Left renal cortex interstitium (tissue), 4 donors: ENCODE data around the gene FRRS1. TPM values are rescaled to one million over a fixed set of nuclear protein-coding genes. Genes with fewer than 3 reads are reported as not detected.
A peak's percentile ranks its signal among the peaks of the same experiment; 100 is the strongest.

Source experiments
- DNase-seq, 4 donors: peaks; one replicate each; pipeline ENCODE4 v3.0.0-alpha.2; 2013; ENCODE audit warnings: low read depth in 4 of 4, low spot score in 2 of 4, missing footprints in 1 of 4
- polyA plus RNA-seq, 4 donors: library from polyadenylated mRNA; unstranded; fragments of 120-200 nt; gene quantifications; one replicate each; pipeline ENCODE4 v1.2.1, GENCODE V29; 2013; ENCODE audit not compliant: insufficient read length in 4 of 4

Gene FRRS1
- polyA plus RNA-seq, 4 donors = 8.9 to 10.9 (median 9.8) TPM

GRCh38 chr1:99735852-99736251, 30.6 kb downstream of the FRRS1 start:
- DNase-seq = no peak

DNA sequence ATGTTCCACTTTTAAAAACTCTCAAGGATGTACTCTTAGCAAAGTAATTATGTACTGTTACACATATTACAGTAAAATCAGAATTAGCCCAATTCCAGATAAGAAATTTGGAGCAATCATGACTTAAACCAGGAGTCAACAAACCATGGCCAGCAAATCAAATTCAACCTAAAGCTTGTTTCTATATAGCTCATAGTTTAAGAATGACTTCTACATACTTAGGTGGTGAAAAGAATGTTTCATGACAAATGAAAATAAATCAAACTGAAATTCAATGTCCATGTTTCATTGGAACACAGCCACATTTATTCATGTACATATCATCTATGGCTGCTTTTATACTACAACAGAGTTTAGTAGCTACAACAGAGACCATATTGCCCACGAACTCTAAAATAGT, 35.1 kb downstream of the FRRS1 start:
- no peak for DNase-seq

DNA sequence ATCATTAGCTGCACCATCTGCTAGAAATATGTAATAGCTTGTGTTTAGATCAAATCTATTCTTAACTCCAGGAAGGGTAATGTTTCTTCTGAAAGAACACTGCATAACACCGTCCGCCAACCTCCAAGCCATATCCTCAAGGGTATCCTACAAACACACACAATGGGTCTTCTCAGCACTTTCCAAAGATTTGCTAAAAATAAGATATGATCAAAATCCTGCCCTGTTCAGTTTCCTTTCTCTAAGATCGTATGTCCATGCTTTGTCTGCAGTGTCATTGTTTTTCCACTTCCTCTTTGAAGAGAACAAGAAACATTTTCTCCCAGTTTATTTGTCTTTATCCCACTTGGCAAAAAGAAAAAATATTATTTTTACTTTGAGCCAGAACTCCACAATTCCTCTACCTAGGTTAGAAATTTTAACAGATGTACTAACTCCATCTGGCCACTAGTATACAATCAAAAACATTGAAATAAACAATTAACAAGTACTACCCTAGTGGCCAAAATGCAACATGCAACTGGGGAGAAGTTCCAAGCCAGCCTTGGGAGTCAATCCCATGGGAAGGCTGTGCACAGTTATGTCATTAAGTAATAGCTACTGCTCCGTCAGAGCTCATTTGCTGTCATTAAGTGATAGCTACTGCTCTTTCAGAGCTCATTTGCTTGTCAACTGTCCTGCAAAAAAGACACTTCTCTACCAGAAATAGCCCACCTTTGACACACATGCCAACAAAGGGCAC, 37.8 kb downstream of the FRRS1 start:
- no peak for DNase-seq

GRCh38 chr1:99727575-99728185, 38.8 kb downstream of the FRRS1 start:
- DNase-seq = no peak

DNA sequence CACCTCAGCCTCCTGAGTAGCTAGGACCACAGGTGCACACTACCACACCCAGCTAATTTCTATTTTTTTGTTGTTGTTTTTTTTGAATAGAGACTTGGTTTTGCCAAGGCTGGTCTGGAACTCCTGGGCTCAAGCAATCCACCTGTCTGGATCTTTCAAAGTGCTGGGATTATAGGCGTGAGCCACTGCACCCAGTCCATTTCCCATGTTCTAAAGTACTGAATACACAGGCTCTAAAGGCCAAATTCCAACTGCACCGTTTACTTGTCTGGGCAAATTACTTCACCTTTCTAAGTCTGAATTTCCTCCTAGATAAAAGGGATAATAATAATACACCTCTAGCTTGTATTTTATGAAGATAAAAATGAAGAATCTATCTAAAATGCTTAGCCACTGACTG, 39.6 kb downstream of the FRRS1 start:
- no peak for DNase-seq

DNA sequence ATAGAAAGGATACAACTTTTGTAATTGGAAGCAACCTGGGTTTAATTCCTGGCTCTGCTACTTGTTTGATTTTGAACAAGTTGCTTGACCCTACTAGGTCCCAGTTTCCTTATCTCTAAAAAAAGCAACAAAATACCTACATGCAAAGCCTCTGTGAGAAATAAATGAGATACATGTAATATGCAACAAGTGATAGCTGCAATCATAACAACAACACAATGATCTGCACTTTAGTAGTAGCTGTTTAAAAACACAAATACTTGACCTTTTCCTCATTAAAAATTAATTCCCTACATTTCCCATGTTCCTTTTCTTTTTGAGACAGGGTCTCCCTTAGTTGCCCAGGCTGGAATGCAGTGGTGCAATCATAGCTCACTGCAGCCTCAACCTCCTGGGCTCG, 40.0 kb downstream of the FRRS1 start:
- no peak for DNase-seq

DNA sequence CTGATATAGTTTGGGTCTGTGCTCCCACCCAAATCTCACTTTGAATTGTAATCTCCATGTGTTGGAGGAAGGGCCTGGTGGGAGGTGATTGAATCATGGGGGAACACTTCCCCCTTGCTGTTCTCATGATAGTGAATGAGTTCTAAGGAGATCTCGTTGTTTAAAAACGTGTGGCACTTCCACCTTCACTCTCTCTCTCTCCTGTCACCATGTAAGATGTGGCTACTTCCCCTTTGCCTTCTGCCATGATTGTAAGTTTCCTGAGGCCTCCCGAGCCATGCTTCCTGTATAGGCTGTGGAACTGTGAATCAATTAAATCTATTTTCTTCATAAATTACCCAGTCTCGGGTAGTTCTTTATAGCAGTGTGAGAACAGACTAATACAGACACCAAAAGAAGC, 40.4 kb downstream of the FRRS1 start:
- no peak for DNase-seq

DNA sequence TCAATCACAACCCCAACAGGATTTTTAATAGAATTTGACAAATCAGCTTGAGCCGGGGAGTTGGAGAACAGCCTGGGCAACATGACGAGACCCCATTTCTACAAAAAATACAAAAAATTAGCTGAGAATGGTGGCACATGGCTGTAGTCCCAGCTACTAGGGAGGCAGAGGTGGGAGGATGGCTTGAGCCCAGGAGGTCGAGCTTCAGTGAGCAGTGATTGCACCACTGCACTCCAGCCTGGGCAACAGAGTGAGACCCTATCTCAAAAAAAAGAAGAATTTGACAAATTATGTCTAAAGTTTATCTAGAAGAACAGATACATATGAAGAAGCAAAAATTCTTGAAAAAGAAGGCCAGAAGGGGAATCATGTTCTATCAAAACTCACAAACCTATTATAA, 43.2 kb downstream of the FRRS1 start:
- no peak for DNase-seq

DNA sequence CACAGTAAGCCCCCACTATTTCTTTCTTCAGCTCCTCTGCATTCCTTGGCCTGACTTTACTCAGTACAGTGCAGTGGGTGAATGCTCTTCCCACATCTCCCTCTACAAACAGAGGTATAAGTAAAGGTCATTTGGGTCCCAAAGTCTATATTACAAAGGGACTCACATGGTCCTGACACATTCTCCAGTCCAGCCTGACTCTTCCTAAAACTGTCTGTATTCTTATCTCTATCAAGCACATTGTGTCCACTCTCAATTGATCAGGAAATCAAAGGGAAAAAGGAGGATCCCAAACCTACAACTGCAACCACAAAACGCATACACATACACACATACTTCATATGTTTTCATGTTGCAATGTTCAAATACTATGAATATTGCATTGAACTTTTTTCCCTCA, 49.4 kb downstream of the FRRS1 start:
- no peak for DNase-seq

DNA sequence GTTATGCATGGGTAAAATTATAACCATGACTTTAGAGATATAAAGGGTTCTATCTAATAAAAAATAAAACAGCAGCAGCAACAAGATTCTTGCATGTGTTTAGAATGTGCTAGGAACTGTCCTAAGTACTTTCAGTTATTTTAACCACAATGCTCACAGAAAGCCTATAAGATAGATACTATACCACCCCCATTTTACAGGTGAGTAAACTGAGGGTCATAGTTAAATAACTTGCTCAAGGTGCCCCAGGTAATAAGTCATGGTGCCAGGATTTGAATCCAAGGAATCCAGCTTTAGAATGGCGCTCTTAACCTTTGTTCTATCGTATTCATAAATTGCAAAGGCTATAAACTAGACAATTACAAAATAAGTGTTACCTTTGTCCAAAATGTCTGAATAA, 53.4 kb downstream of the FRRS1 start:
- DNase-seq = no peak

DNA sequence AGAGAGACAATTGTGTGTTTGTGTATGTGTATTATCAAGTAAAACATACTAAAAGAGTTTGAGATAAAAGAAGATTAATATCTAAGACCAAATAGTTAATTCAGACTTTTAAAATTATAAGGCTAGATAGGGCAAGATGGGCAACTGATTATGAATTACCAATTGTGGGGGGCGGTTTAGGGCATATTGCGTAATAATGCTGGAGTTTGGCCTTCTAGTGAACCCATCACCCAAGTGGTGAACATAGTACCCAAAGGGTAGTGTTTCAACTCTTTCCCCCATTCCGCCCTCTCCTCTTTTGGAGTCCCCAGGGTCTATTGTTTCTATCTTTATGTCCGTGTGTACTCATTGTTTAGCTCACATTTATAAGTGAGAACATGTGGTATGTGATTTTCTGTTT, 55.4 kb downstream of the FRRS1 start:
- DNase-seq = no peak

- peak in 3 of 4 donors; percentile 13 to 57 (median 37) for DNase-seq
Observed at GRCh38 chr1:99707535-99708142, 58.8 kb downstream of the FRRS1 start.

GRCh38 chr1:99705385-99705784, 61.0 kb downstream of the FRRS1 start:
- DNase-seq = no peak

- DNase-seq = no peak
Observed at GRCh38 chr1:99704356-99704816, 62.0 kb downstream of the FRRS1 start.

DNA sequence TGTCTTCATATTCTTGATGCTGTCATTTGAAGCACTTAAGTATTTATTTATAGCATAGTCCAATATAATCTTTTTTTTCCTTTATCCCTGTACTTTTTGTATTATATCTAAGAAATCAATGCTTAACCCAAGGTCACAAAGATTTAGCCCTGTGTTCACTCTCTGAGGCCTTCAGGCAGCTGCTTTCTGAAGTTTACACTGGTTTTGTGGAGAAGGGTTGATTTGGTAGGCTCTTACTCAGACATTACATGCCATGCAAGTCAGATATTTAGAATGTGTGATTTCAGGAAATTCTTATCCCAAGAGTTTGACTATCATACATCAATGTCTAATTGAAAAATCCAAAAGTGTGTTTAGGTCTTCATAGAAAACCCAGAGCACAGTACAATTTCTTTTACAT, 64.2 kb downstream of the FRRS1 start:
- DNase-seq = no peak

DNA sequence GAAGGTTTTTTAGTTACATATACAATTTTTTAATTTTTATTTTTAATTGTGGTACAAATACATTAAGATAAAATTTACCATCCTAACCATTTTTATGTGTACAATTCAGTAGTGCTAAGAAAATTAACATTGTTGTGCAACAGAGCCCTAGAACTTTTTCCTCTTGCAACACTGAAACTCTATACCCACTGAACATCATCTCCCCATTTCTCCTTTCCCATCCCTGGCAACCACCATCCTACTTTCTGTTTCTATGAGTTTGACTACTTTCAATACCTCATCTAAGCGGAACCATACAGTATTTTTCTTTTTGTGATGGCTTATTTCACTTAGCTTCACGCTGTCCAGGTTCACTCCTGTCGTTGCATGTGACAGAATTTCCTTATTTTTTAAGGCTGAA, 66.4 kb downstream of the FRRS1 start:
- DNase-seq = no peak

GRCh38 chr1:99697580-99697979, 68.9 kb downstream of the FRRS1 start:
- DNase-seq = no peak

- DNase-seq = no peak
Observed at GRCh38 chr1:99696616-99697015, 69.8 kb downstream of the FRRS1 start.

GRCh38 chr1:99691175-99691574, 75.3 kb downstream of the FRRS1 start:
- no peak for DNase-seq

DNA sequence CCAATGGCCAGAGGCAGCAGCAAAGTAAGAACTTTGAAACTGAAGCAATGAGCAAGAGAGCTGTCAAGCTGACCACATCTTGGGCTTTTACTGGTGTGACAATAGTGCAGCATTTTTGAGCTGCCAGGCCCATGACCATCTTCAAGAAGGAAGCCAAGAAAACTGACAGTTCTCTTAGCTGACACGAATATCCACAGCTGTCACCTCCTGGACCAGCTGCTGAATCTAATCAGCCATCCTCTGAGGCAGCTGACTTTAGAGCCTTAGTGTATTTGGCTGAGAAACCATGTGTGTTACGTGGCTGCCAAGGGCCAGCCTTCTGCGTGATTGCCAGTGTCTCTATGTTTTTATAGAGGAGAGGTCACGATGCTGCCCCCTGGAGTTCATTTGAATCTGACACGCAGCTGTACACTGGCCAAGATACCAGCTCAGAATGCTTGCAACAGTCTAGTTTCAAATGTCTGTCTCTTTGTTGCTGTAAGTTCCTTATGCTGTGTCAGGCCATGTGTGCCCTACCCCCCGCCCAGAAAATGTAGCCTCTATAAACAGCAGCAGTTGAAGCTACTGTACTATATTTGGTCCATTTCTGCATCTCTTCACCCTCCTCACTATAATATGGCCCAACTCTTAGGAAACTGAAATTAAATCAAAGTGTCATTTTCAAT, 80.8 kb downstream of the FRRS1 start:
- peak in 1 of 4 donors; percentile 40 for DNase-seq

- no peak for DNase-seq
Observed at GRCh38 chr1:99682291-99682751, 84.1 kb downstream of the FRRS1 start.
